GM12801 (cell line): Measurements from ENCODE around the gene B4GALT7.

ENCODE experiments used
- CTCF ChIP-seq: IDR thresholded peaks from one replicate; pipeline ENCODE4 v1.5.1; 2011; ENCODE audit warnings: control low read depth; ENCODE audit not compliant: insufficient read length; ENCODE audit errors: extremely low read depth

B4GALT7 gene, protein sequence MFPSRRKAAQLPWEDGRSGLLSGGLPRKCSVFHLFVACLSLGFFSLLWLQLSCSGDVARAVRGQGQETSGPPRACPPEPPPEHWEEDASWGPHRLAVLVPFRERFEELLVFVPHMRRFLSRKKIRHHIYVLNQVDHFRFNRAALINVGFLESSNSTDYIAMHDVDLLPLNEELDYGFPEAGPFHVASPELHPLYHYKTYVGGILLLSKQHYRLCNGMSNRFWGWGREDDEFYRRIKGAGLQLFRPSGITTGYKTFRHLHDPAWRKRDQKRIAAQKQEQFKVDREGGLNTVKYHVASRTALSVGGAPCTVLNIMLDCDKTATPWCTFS

GRCh38 chr5:177599731-177600507 lies at the start of gene B4GALT7:
B4GALT7 (plus strand) TSS chr5:177600132; CDS start chr5:177600211, 79 bp downstream.
- no peak for TF ChIP-seq CTCF

- TF ChIP-seq CTCF, result no peak
Measured at GRCh38 chr5:177552839-177553455, 47.0 kb upstream of the B4GALT7 start.

DNA sequence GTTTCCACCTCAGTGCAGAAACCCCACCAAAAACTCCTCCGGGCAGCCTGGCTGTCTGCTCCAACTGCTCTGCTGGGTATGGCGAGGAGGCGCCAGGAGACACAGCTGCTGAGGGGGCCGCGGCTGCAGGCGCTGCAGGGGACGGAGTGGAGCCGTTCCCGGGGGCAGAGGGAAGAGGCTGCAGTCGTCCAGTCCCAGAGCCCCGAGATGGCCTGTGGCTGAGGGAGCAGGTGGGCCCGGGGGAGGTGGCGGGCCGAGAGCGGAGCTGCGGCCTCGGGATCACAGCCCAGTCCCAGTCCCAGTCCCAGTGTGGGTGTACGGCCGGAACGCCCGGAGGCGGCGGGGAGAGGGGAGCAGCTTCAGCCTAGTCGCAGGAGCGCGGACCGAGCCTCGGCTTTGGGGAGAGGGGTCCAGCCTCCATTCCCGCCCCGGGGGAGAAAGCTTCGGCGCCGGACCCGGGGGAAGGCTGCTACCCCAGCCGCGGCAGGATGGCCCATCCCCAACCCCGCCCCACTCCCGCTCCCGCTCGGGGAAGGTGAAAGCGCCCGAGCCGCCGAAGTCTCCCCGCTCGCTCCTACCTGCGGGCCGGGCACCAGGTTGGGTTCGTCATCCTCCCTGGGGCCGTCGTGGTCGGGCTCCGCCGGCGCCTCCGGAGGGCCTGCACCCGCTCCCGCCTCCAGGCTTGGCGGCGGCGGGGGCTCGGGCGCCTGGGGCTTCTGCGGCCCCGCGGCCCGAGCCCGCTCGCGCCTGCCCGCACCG lies 46.1 kb upstream of the B4GALT7 start:
- TF ChIP-seq CTCF, result no peak

DNA sequence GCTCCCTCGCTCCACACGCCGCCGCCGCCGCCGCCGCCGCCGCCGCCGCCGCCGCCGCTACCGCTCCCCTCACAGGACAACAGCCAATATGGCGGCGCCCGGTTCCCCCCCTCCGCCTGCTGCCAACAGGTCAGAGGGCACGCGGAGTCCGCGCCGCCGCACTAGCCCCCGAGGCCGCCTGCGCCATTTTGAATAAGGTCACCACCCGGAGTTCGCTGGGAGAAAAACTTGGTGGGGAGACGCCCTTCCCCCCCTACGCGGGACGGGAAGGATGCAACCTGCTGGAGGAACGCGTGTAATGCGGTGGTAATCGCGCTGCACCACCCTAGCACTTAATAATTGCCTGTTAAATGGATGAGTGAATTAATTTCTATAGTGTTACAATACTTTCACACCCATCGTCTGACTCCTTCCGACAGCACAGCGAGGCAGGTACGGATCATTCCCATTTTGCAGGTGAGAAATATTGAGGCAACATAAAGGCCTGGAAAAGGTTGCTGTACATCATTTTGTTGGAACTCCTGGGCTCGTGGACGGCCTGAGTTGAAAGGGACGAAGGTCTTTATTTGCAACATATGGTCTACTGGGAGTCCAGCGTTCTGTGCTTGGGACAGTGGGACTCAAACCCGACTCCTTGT lies 45.3 kb upstream of the B4GALT7 start, which contains the start of gene FAM193B:
Gene FAM193B, minus strand, starts transcription at position 90 of the 638 bp plus-strand sequence. CDS start 105 bp downstream, outside the sequence.
- no peak for TF ChIP-seq CTCF

GRCh38 chr5:177555228-177555627 lies 44.7 kb upstream of the B4GALT7 start:
- TF ChIP-seq CTCF, result no peak

GRCh38 chr5:177555665-177556064 lies 44.3 kb upstream of the B4GALT7 start:
- no peak for TF ChIP-seq CTCF
